ENCODE measurements around the gene SUFU. TPM values are rescaled to one million over a fixed set of nuclear protein-coding genes. Genes with fewer than 3 reads are reported as not detected.

SUFU gene
- total and polyA plus RNA-seq, 2 of the 8 experiments (the other 6 are each of a cell fraction or from before 2014, with no cell fraction given), result 7.0 to 10.8 TPM

GRCh38 chr10:102633848-102634247, 130.1 kb downstream of the SUFU start:
- DNase-seq (ENCODE audit: low read depth in 1 of 2, low spot score in 2 of 2), result no peak
- 0 out of 2 replicates have a peak overlapping the region, but pooled peaks have one; percentile 24 for H2BK5ac ChIP-seq (ENCODE audit: low read depth, low read length)
- no peak overlapping the region for H3K4ac ChIP-seq (replicated peaks; ENCODE audit: insufficient read length, low read depth, low read length)
- H3K23me2 ChIP-seq (ENCODE audit: low read depth, low read length), result no peaks in the 10 kb centered on the region
- H3K9ac ChIP-seq (replicated peaks in 1 of 4; ENCODE audit: extremely low read depth in 1 of 4, low read depth in 3 of 4, low read length in 3 of 4), result no peak overlapping the region
- H3K36me3 ChIP-seq (ENCODE audit: control insufficient read depth in 2 of 4, insufficient read depth in 4 of 4, low read length in 3 of 4), result no peaks in the 10 kb centered on the region; a peak in 1 of 8 replicates
- H3K56ac ChIP-seq (replicated peaks; ENCODE audit: insufficient read length, low read depth, low read length), result no peak overlapping the region
- no peak overlapping the region for H3K23ac ChIP-seq (ENCODE audit: insufficient read length)
- no peak overlapping the region for H3K4me2 ChIP-seq (ENCODE audit: insufficient read depth in 1 of 2, low read depth in 2 of 2, low read length in 2 of 2)
- H2BK20ac ChIP-seq (ENCODE audit: low read length), result no peak overlapping the region
- H2AFZ ChIP-seq (ENCODE audit: low read length), result no peak overlapping the region
- no peak overlapping the region for H3K18ac ChIP-seq (ENCODE audit: extremely low read depth, low read length)
- FAIRE-seq, result no peak
- no peaks in the 10 kb centered on the region for H3K9me3 ChIP-seq (ENCODE audit: insufficient read depth in 2 of 2, low read depth in 1 of 2, low read length in 1 of 2)
- H2AK5ac ChIP-seq (ENCODE audit: low read depth, low read length), result no peak overlapping the region; the same call in 1 of the 2 replicates
- H4K8ac ChIP-seq (ENCODE audit: extremely low read depth, insufficient read depth, low read length), result no peak overlapping the region
- no peak overlapping the region for H3K14ac ChIP-seq (ENCODE audit: insufficient read length)
- H2BK12ac ChIP-seq (ENCODE audit: low read depth, low read length), result 0 out of 2 replicates have a peak overlapping the region, but pooled peaks have one; percentile 17
- no peaks in the 10 kb centered on the region for H3K27me3 ChIP-seq (replicated peaks in 1 of 4; ENCODE audit: control insufficient read depth in 3 of 4, extremely low read depth in 1 of 4, insufficient read depth in 3 of 4, low read length in 3 of 4)
- CTCF ChIA-PET (ENCODE audit: partially characterized antibody), result interaction anchor here (1.2 to 14.3 kb wide), 3 partner anchors 12 to 39 kb away, joined by 7 to 160 read pairs (median 102); no protein-coding TSS in a partner anchor
- WGBS, 2 experiments (ENCODE audit: extremely low coverage in 1 of 2, insufficient coverage in 1 of 2, insufficient read length in 1 of 2, insufficient replicate concordance in 2 of 2, low coverage in 1 of 2, low lambda C conversion rate in 2 of 2, missing lambda C conversion rate in 1 of 2), result 89% methylated on average over 5 of the region's 5 CpGs; no CpG with 5 or more reads in 1 of the 2 experiments
- H3K27ac ChIP-seq (ENCODE audit: low read depth, low read length), result no peak overlapping the region
- H2BK120ac ChIP-seq (replicated peaks; ENCODE audit: low read depth, low read length), result no peak overlapping the region
- H3K79me2 ChIP-seq (ENCODE audit: control insufficient read depth in 1 of 2, insufficient read depth in 2 of 2, low read length in 2 of 2), result no peaks in the 10 kb centered on the region
- H3K4me1 ChIP-seq (replicated peaks in 1 of 4; ENCODE audit: control insufficient read depth in 3 of 4, insufficient read depth in 4 of 4, low read length in 3 of 4), result peaks cover 11 to 42% (median 29%) of the 10 kb centered on the region in 4 experiments
- POLR2A ChIA-PET (ENCODE audit: partially characterized antibody), result no interaction called here
- no peaks in the 10 kb centered on the region for H3K79me1 ChIP-seq (ENCODE audit: low read depth, low read length)
- H4K91ac ChIP-seq (replicated peaks; ENCODE audit: insufficient read length, low read length), result no peak overlapping the region
- no peak overlapping the region for H3K4me3 ChIP-seq (ENCODE audit: extremely low read depth in 1 of 4, insufficient read depth in 2 of 4, low read depth in 3 of 4, low read length in 4 of 4)
- H4K20me1 ChIP-seq (replicated peaks in 1 of 2; ENCODE audit: control insufficient read depth in 1 of 2, insufficient read depth in 2 of 2, low read length in 2 of 2), result no peaks in the 10 kb centered on the region
- H2BK15ac ChIP-seq (ENCODE audit: low read length), result no peak overlapping the region
- H4K5ac ChIP-seq (ENCODE audit: insufficient read length, low read depth, low read length), result no peak overlapping the region
- no peak for TF ChIP-seq E2F6 (IDR thresholded peaks at IDR 0.05)
- TF ChIP-seq SP4 (IDR thresholded peaks at IDR 0.05; ENCODE audit: low read length), result no peak
- no peak for TF ChIP-seq POLR2AphosphoS5 (IDR thresholded peaks at IDR 0.05; ENCODE audit: low read depth, low read length)
- TF ChIP-seq KDM5A (IDR thresholded peaks at IDR 0.05; ENCODE audit: low read length), result no peak
- TF ChIP-seq EP300 (IDR thresholded peaks at IDR 0.05; ENCODE audit: borderline replicate concordance in 1 of 2, low read depth in 2 of 2, low read length in 2 of 2), result no peak
- TF ChIP-seq CTCF (IDR thresholded peaks at IDR 0.05; ENCODE audit: control extremely low read depth in 1 of 3, insufficient read depth in 1 of 3, low read depth in 1 of 3, low read length in 3 of 3), result no peak
- TF ChIP-seq ASH2L (IDR thresholded peaks at IDR 0.05; ENCODE audit: low read length), result no peak
- TF ChIP-seq EZH2 (IDR thresholded peaks at IDR 0.05; ENCODE audit: low read depth, low read length, severe bottlenecking), result no peak
- no peak for TF ChIP-seq RBBP5 (IDR thresholded peaks at IDR 0.05; ENCODE audit: borderline replicate concordance, low read depth, low read length)
- no peak for TF ChIP-seq CBX8 (IDR thresholded peaks at IDR 0.05; ENCODE audit: borderline replicate concordance, low read depth, low read length)
- no peak for TF ChIP-seq SRF (IDR thresholded peaks at IDR 0.05; ENCODE audit: low read depth, low read length)

Measured in H1 (cell line).